NCI-H446 treated with DMSO at 0.1 percent for 48 hours (cell line): ENCODE results near the gene MYZAP.

Experiments used
- DNase-seq: peaks from one replicate; lab custom pipeline; 2025; lab: John Stamatoyannopoulos, UW

The MYZAP gene

GRCh38 chr15:57591822-57592367 lies at the start of gene MYZAP:
Gene MYZAP (plus strand): TSS chr15:57591904. CDS start chr15:57592035, 131 bp downstream.
- no peak for DNase-seq

- DNase-seq: no peak
Observed at GRCh38 chr15:57542505-57542817, 49.2 kb upstream of the MYZAP start.

- no peak for DNase-seq
Observed at GRCh38 chr15:57544848-57545480, 46.7 kb upstream of the MYZAP start.

- DNase-seq: no peak
Observed at GRCh38 chr15:57545995-57546394, 45.7 kb upstream of the MYZAP start.

GRCh38 chr15:57547243-57547755 lies 44.4 kb upstream of the MYZAP start:
- DNase-seq: no peak

- DNase-seq: no peak
Observed at GRCh38 chr15:57548351-57548750, 43.4 kb upstream of the MYZAP start.

- DNase-seq: no peak
Observed at GRCh38 chr15:57548835-57549234, 42.9 kb upstream of the MYZAP start.

GRCh38 chr15:57549935-57550334 lies 41.8 kb upstream of the MYZAP start:
- DNase-seq: no peak

GRCh38 chr15:57550640-57551039 lies 41.1 kb upstream of the MYZAP start:
- no peak for DNase-seq

- no peak for DNase-seq
Observed at GRCh38 chr15:57551715-57552677, 39.7 kb upstream of the MYZAP start.

- DNase-seq: no peak
Observed at GRCh38 chr15:57552678-57553334, 38.9 kb upstream of the MYZAP start.

- DNase-seq: no peak
Observed at GRCh38 chr15:57553526-57553925, 38.2 kb upstream of the MYZAP start.

- DNase-seq: peak; percentile 95
Observed at GRCh38 chr15:57554063-57554811, 37.5 kb upstream of the MYZAP start.

- no peak for DNase-seq
Observed at GRCh38 chr15:57554812-57555179, 36.9 kb upstream of the MYZAP start.

GRCh38 chr15:57555270-57555669 lies 36.4 kb upstream of the MYZAP start:
- no peak for DNase-seq

- no peak for DNase-seq
Observed at GRCh38 chr15:57556040-57556439, 35.7 kb upstream of the MYZAP start.

GRCh38 chr15:57557267-57557666 lies 34.4 kb upstream of the MYZAP start:
- DNase-seq: no peak

- DNase-seq: no peak
Observed at GRCh38 chr15:57557810-57558209, 33.9 kb upstream of the MYZAP start.

GRCh38 chr15:57559875-57560274 lies 31.8 kb upstream of the MYZAP start:
- DNase-seq: peak; percentile 14

GRCh38 chr15:57561041-57561711 lies 30.5 kb upstream of the MYZAP start:
- peak; percentile 78 for DNase-seq

- DNase-seq: no peak
Observed at GRCh38 chr15:57562196-57562769, 29.4 kb upstream of the MYZAP start.
